GM06990 (cell line): ENCODE measurements around the gene PRSS1.
"Not testable (repeated sequence)": the region's sequence is repeated elsewhere in the genome, so short reads cannot be mapped to it uniquely, and the experiment has no call there.

Source experiments
- DNase-seq: peaks from one replicate; pipeline ENCODE4 v3.0.0-alpha.2; 2011; ENCODE audit not compliant: insufficient read length; ENCODE audit errors: extremely low read depth
- H3K27me3 ChIP-seq: replicated peaks from 2 replicates; pipeline ENCODE4 v1.6.0; 2011; ENCODE audit warnings: low read length; ENCODE audit not compliant: control insufficient read depth, insufficient read depth
- H3K36me3 ChIP-seq: 2 replicates; pipeline ENCODE4 v1.5.1; 2011; ENCODE audit warnings: low read length; ENCODE audit not compliant: control insufficient read depth, insufficient read depth
- H3K4me3 ChIP-seq: replicated peaks from 2 replicates; pipeline ENCODE4 v1.5.1; 2011; ENCODE audit warnings: low read depth, mild to moderate bottlenecking, control low read depth, low read length
- CTCF ChIP-seq: IDR thresholded peaks from 2 replicates; pipeline ENCODE4 v1.5.1; 2011; ENCODE audit warnings: low read length, control low read depth, mild to moderate bottlenecking, inconsistent platforms; ENCODE audit not compliant: insufficient read depth, poor library complexity, severe bottlenecking

Gene PRSS1

GRCh38 chr7:142749218-142749993 lies at the start of gene PRSS1:
Gene PRSS1 (plus strand): TSS chr7:142749472. CDS start chr7:142749485, 13 bp downstream.
- Histone ChIP-seq H3K4me3 (no peak within 1 kb of the TSS), H3K27me3 (no peaks in the 10 kb centered on the region; the same call in none of the 2 replicates), H3K36me3 (no peaks in the 10 kb centered on the region)
- DNase-seq: no peak
- TF ChIP-seq CTCF: no peak

- not testable (repeated sequence) for H3K27me3 ChIP-seq, DNase-seq, H3K4me3 ChIP-seq, H3K36me3 ChIP-seq
These were observed 48.3 kb upstream of the PRSS1 start for GRCh38 chr7:142700935-142701334.

GRCh38 chr7:142703655-142704305 lies 45.5 kb upstream of the PRSS1 start:
- no peak for TF ChIP-seq CTCF
- H3K36me3 ChIP-seq: no peaks in the 10 kb centered on the region
- H3K27me3 ChIP-seq: no peaks in the 10 kb centered on the region
- no peak for DNase-seq
- no peak overlapping the region for H3K4me3 ChIP-seq

- DNase-seq, H3K36me3 ChIP-seq, H3K4me3 ChIP-seq, H3K27me3 ChIP-seq: not testable (repeated sequence)
These were observed 40.5 kb upstream of the PRSS1 start for GRCh38 chr7:142708726-142709125.

GRCh38 chr7:142709921-142710320 lies 39.4 kb upstream of the PRSS1 start:
- Histone ChIP-seq H3K27me3 (no peaks in the 10 kb centered on the region), H3K36me3 (no peaks in the 10 kb centered on the region), H3K4me3 (no peak overlapping the region)
- DNase-seq: no peak
- no peak for TF ChIP-seq CTCF

- no peak for TF ChIP-seq CTCF
- DNase-seq: no peak
- no peak overlapping the region for H3K4me3 ChIP-seq
- no peaks in the 10 kb centered on the region for H3K36me3 ChIP-seq
- no peaks in the 10 kb centered on the region for H3K27me3 ChIP-seq
These were observed 38.1 kb upstream of the PRSS1 start for GRCh38 chr7:142711196-142711595.
